22Rv1 (cell line): Measurements from ENCODE around the gene ENKUR.

Source experiments
- ZFX ChIP-seq: fragments of 450-650 bp; IDR thresholded peaks from 2 replicates; pipeline ENCODE4 v1.6.1; 2017; ENCODE audit warnings: antibody characterized with exemption, borderline replicate concordance
- TF ChIP-seq, protein P1 (sequence below): fragments of 450-650 bp; IDR thresholded peaks from 2 replicates; pipeline ENCODE4 v1.5.1; 2017; ENCODE audit warnings: mild to moderate bottlenecking

DNA sequence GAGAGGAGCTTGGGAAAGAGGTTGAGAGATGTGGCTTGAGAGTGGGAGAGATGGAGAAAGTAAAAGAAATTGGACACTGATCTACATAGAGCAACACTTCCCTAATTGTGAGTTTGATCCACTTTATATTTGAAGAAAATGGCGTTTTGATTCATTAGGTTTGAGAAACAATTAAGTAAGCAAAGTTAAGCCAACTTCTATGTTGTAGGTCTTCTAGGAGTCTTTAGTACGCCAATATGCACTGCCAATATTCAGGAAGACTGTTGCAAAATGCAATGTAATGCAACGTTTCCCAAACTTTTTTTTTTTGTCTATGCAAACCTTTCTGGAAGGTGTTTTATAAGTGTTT, 56.6 kb downstream of the ENKUR start:
- TF ChIP-seq, protein P1, sequence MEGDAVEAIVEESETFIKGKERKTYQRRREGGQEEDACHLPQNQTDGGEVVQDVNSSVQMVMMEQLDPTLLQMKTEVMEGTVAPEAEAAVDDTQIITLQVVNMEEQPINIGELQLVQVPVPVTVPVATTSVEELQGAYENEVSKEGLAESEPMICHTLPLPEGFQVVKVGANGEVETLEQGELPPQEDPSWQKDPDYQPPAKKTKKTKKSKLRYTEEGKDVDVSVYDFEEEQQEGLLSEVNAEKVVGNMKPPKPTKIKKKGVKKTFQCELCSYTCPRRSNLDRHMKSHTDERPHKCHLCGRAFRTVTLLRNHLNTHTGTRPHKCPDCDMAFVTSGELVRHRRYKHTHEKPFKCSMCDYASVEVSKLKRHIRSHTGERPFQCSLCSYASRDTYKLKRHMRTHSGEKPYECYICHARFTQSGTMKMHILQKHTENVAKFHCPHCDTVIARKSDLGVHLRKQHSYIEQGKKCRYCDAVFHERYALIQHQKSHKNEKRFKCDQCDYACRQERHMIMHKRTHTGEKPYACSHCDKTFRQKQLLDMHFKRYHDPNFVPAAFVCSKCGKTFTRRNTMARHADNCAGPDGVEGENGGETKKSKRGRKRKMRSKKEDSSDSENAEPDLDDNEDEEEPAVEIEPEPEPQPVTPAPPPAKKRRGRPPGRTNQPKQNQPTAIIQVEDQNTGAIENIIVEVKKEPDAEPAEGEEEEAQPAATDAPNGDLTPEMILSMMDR: no peak
- TF ChIP-seq ZFX: no peak
